ENCODE results near the gene POLN. TPM values are rescaled to one million over a fixed set of nuclear protein-coding genes. Genes with fewer than 3 reads are reported as not detected.

Gene POLN
- polyA plus RNA-seq, 2 of the 4 experiments (the other 2 are of a cell fraction) = 2.4 to 2.9 TPM

DNA sequence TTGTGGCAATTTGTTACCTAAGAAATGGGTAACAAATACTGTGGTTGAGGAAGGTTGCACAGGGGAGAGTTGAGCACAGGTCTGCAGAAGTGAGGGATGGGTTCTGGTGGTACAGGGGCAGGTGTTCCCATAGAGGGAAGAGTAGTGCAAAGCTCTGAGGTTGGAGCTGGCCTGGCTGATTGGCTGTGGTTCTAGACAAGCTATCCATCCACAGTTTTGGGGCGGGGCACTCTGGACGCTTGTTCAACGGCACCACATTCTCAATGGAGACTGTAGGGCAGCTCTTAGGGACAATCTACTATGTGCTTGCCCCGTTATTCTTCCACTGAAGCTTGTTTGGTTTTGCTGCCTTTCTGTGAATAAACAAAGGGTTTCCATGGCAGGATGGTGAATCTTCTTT, 147.4 kb downstream of the POLN start:
- DNase-seq (ENCODE audit: low read depth in 1 of 2, low spot score in 1 of 2) (no peak), ATAC-seq (no peak), FAIRE-seq (no peak)
- no peak overlapping the region for H3K4me3 ChIP-seq
- H3K27ac ChIP-seq = no peak overlapping the region
- no peak overlapping the region for H3K4me2 ChIP-seq
- H3K4me1 ChIP-seq = no peaks in the 10 kb centered on the region
- POLR2A ChIA-PET = no interaction called here
- CTCF ChIA-PET = no interaction called here
- 81% methylated on average over 4 of the region's 4 CpGs for WGBS (ENCODE audit: missing lambda C conversion rate)
- 0 out of 3 replicates have a peak, but pooled peaks cover 3% of the 10 kb centered on the region for H3K9me3 ChIP-seq
- TF ChIP-seq SREBF2 (IDR thresholded peaks at IDR 0.05) = no peak
- no peak for TF ChIP-seq RCOR1 (IDR thresholded peaks at IDR 0.05; ENCODE audit: low read depth, low read length)
- TF ChIP-seq NPAS2 (CRISPR knock-in tag; IDR thresholded peaks at IDR 0.05; ENCODE audit: borderline replicate concordance) = no peak

DNA sequence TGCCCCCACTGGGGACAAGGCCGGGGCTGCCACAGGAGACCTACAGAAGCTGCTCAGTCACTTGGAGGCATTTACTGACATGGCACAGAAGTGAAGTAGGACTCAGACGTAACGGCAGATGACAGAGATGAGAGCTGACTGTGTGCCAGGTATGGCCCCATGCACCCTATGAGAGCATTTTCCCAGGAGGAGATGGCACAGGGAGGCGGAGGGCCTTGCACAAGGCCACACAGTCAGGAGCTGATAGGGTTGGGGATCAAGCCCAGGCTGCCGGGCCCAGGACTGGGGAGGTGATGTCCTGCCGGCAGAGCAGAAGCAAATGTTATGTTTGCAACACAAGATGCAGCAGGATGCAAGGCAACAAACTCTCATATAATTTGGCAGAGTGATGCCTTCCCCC, 148.7 kb downstream of the POLN start:
- Histone ChIP-seq H3K4me2 (no peak overlapping the region), H3K27ac (no peak overlapping the region), H3K9me3 (0 out of 3 replicates have a peak, but pooled peaks cover 3% of the 10 kb centered on the region), H3K4me1 (no peaks in the 10 kb centered on the region), H3K4me3 (no peak overlapping the region)
- 81% methylated on average over 4 of the region's 6 CpGs for WGBS (ENCODE audit: missing lambda C conversion rate)
- POLR2A ChIA-PET = no interaction called here
- DNase-seq (ENCODE audit: low read depth in 1 of 2, low spot score in 1 of 2) = no peak
- CTCF ChIA-PET = interaction anchor here (0.6 kb wide), 1 partner anchor 51 kb away, joined by 3 read pairs; no protein-coding TSS in a partner anchor
- no peak for ATAC-seq
- TF ChIP-seq EHF (CRISPR knock-in tag; IDR thresholded peaks at IDR 0.05) = no peak
- TF ChIP-seq JUN (IDR thresholded peaks at IDR 0.05) = no peak
- TF ChIP-seq ZC3H11A (IDR thresholded peaks at IDR 0.05) = no peak
- TF ChIP-seq, protein P1, sequence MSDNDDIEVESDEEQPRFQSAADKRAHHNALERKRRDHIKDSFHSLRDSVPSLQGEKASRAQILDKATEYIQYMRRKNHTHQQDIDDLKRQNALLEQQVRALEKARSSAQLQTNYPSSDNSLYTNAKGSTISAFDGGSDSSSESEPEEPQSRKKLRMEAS (IDR thresholded peaks at IDR 0.05) = no peak
- no peak for TF ChIP-seq CBX2 (IDR thresholded peaks at IDR 0.05; ENCODE audit: borderline replicate concordance, low read depth)
- no peak for TF ChIP-seq BHLHE40 (IDR thresholded peaks at IDR 0.05; ENCODE audit: low read depth, low read length)
- no peak for TF ChIP-seq NPAS2 (CRISPR knock-in tag; IDR thresholded peaks at IDR 0.05; ENCODE audit: borderline replicate concordance)
- TF ChIP-seq, protein P2, sequence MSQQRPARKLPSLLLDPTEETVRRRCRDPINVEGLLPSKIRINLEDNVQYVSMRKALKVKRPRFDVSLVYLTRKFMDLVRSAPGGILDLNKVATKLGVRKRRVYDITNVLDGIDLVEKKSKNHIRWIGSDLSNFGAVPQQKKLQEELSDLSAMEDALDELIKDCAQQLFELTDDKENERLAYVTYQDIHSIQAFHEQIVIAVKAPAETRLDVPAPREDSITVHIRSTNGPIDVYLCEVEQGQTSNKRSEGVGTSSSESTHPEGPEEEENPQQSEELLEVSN (IDR thresholded peaks at IDR 0.05; ENCODE audit: borderline replicate concordance, low read depth) = no peak
- FAIRE-seq = no peak

DNA sequence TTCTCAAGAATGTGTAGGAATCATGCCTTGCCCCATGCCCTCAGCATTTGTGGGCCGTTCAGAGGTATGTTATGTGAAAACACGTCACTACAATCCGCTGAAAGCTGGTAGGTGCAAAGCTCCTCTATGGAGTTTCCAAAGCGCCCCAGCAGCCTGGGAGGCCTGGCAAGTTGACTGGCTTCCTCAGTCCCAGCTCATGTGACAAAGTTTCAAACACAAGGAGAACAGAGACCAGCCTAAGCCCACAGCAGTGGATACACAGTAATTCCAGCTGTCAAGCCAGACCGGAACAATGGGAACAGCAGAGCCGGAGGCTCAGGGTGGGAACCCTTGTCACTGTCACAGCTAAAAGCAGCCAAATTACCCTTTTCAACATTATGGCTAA, 149.3 kb downstream of the POLN start:
- CTCF ChIA-PET = interaction anchor here (0.6 kb wide), 1 partner anchor 52 kb away, joined by 3 read pairs; no protein-coding TSS in a partner anchor
- TF ChIP-seq FOSL2 (IDR thresholded peaks at IDR 0.05) (no peak), FOSL2 (CRISPR knock-in tag; IDR thresholded peaks at IDR 0.05) (no peak), HDAC2 (IDR thresholded peaks at IDR 0.05) (no peak), BHLHE40 (IDR thresholded peaks at IDR 0.05; ENCODE audit: low read depth, low read length) (no peak), ZNF302 (CRISPR knock-in tag; IDR thresholded peaks at IDR 0.05) (no peak), MAFK (IDR thresholded peaks at IDR 0.05; ENCODE audit: partially characterized antibody) (no peak), BCL3 (IDR thresholded peaks at IDR 0.05) (no peak), MYC (IDR thresholded peaks at IDR 0.05; ENCODE audit: borderline replicate concordance, low read length) (no peak), HMGXB4 (CRISPR knock-in tag; IDR thresholded peaks at IDR 0.05; ENCODE audit: borderline replicate concordance) (no peak), TFCP2L1 (CRISPR knock-in tag; IDR thresholded peaks at IDR 0.05) (no peak), RAD21 (conservative IDR thresholded peaks at IDR 0.05 in 1 of 2, IDR thresholded peaks at IDR 0.05 in 1 of 2) (no peak), REST (IDR thresholded peaks at IDR 0.05) (no peak)
- TF ChIP-seq, protein P3, sequence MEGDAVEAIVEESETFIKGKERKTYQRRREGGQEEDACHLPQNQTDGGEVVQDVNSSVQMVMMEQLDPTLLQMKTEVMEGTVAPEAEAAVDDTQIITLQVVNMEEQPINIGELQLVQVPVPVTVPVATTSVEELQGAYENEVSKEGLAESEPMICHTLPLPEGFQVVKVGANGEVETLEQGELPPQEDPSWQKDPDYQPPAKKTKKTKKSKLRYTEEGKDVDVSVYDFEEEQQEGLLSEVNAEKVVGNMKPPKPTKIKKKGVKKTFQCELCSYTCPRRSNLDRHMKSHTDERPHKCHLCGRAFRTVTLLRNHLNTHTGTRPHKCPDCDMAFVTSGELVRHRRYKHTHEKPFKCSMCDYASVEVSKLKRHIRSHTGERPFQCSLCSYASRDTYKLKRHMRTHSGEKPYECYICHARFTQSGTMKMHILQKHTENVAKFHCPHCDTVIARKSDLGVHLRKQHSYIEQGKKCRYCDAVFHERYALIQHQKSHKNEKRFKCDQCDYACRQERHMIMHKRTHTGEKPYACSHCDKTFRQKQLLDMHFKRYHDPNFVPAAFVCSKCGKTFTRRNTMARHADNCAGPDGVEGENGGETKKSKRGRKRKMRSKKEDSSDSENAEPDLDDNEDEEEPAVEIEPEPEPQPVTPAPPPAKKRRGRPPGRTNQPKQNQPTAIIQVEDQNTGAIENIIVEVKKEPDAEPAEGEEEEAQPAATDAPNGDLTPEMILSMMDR (IDR thresholded peaks at IDR 0.05) = no peak
- ATAC-seq (no peak), FAIRE-seq (no peak), DNase-seq (ENCODE audit: low read depth in 1 of 2, low spot score in 1 of 2) (no peak)
- Histone ChIP-seq H3K4me3 (no peak overlapping the region), H3K27ac (no peak overlapping the region), H3K9me3 (0 out of 3 replicates have a peak, but pooled peaks cover 3% of the 10 kb centered on the region), H3K4me1 (no peaks in the 10 kb centered on the region), H3K4me2 (no peak overlapping the region)
- WGBS (ENCODE audit: missing lambda C conversion rate) = 85% methylated on average over 6 of the region's 6 CpGs
- POLR2A ChIA-PET = no interaction called here
